ENCODE results near the gene SYTL4. TPM values are rescaled to one million over a fixed set of nuclear protein-coding genes. Genes with fewer than 3 reads are reported as not detected.
A peak's percentile ranks its signal among the peaks of the same experiment; 100 is the strongest.

The SYTL4 gene
- total RNA-seq, 1 donor from 2014 or later: 16.4 TPM

GRCh38 chrX:100650841-100651240 is 81.1 kb downstream of the SYTL4 start:
- H3K27me3 ChIP-seq: no peaks in the 10 kb centered on the region
- DNase-seq (no peak), ATAC-seq (no peak)
- intact Hi-C loops (cut with DNase I): no loop called here
- peaks cover 8% of the 10 kb centered on the region for H3K4me1 ChIP-seq
- H3K27ac ChIP-seq: peak overlapping the region; percentile 80
- no peaks in the 10 kb centered on the region for H3K36me3 ChIP-seq
- H3K4me3 ChIP-seq: no peak overlapping the region
- H3K9me3 ChIP-seq: no peaks in the 10 kb centered on the region
- no peak for TF ChIP-seq CTCF (IDR thresholded peaks at IDR 0.05)

GRCh38 chrX:100649550-100650356 is 82.2 kb downstream of the SYTL4 start:
- Histone ChIP-seq H3K27ac (peak overlapping the region; percentile 80), H3K9me3 (no peaks in the 10 kb centered on the region), H3K4me3 (no peak overlapping the region), H3K4me1 (peaks cover 8% of the 10 kb centered on the region), H3K36me3 (no peaks in the 10 kb centered on the region), H3K27me3 (no peaks in the 10 kb centered on the region)
- ATAC-seq (peak; percentile 80), DNase-seq (peak; percentile 59)
- TF ChIP-seq CTCF (IDR thresholded peaks at IDR 0.05): no peak
- intact Hi-C loops (cut with DNase I): no loop called here

- no peak overlapping the region for H3K4me3 ChIP-seq
- peak overlapping the region; percentile 80 for H3K27ac ChIP-seq
- TF ChIP-seq CTCF (IDR thresholded peaks at IDR 0.05): no peak
- no peaks in the 10 kb centered on the region for H3K36me3 ChIP-seq
- H3K4me1 ChIP-seq: peaks cover 8% of the 10 kb centered on the region
- H3K9me3 ChIP-seq: no peaks in the 10 kb centered on the region
- no peak for DNase-seq
- intact Hi-C loops (cut with DNase I): no loop called here
- ATAC-seq: no peak
- no peaks in the 10 kb centered on the region for H3K27me3 ChIP-seq
These were observed 83.2 kb downstream of the SYTL4 start for GRCh38 chrX:100648458-100649417.

GRCh38 chrX:100647739-100648138 is 84.2 kb downstream of the SYTL4 start:
- ATAC-seq (no peak), DNase-seq (no peak)
- H3K27me3 ChIP-seq: no peaks in the 10 kb centered on the region
- no peak for TF ChIP-seq CTCF (IDR thresholded peaks at IDR 0.05)
- no peaks in the 10 kb centered on the region for H3K9me3 ChIP-seq
- intact Hi-C loops (cut with DNase I): no loop called here
- H3K4me3 ChIP-seq: no peak overlapping the region
- peak overlapping the region; percentile 80 for H3K27ac ChIP-seq
- peaks cover 8% of the 10 kb centered on the region for H3K4me1 ChIP-seq
- H3K36me3 ChIP-seq: no peaks in the 10 kb centered on the region

- no peak for DNase-seq
- TF ChIP-seq CTCF (IDR thresholded peaks at IDR 0.05): no peak
These were observed 84.8 kb downstream of the SYTL4 start for GRCh38 chrX:100647095-100647494.

More at GRCh38 chrX:100647095-100647494, 84.8 kb downstream of the SYTL4 start:
- Histone ChIP-seq H3K36me3 (no peaks in the 10 kb centered on the region), H3K9me3 (no peaks in the 10 kb centered on the region), H3K4me3 (no peak overlapping the region), H3K4me1 (peaks cover 8% of the 10 kb centered on the region), H3K27me3 (no peaks in the 10 kb centered on the region), H3K27ac (no peak overlapping the region)
- intact Hi-C loops (cut with DNase I): no loop called here
- ATAC-seq: peak; percentile 29

All from upper lobe of right lung (tissue), 1 donor.